Measurements from ENCODE around the gene KRTAP19-1. TPM values are rescaled to one million over a fixed set of nuclear protein-coding genes. Genes with fewer than 3 reads are reported as not detected.

The KRTAP19-1 gene
- total RNA-seq, 1 donor from 2014 or later = not detected

DNA sequence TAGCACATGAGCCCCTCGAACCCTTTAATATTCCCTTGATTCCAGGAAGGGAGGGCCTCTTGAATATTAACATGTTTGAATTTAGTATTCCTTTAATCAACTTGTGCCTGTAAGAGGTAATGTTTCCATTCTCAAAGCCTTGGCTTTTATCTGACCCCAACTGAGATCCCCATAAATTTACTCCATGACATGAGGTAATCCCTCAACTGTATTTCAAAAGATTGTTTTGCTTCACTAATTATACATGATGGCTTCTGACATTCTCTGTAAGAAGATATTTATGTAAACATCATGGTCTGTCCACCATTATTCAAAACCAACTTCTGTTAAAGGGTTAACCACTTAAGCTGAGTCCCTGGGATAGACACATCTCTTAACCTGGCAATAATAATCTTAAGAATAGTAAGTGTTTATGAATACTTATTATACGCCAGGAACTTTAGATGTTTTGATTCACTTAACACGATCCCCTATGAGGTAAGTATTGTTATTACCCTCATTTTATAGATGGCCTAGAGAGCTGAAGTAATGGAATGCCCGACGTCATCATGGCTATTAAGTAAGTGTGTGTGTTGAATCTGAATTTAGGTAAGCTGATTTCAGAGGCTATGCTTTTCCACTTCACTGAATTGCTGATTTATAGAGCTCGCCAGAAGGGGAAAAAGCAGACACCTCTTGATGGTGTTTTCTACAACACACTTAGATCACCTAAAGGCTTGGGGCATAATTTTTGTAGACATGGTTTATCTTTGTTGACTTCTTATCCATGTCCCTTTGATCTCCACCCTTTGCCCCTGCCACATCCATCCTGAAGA is 11.1 kb downstream of the KRTAP19-1 start:
- H3K4me3 ChIP-seq (ENCODE audit: low read depth, low read length) = no peak overlapping the region

DNA sequence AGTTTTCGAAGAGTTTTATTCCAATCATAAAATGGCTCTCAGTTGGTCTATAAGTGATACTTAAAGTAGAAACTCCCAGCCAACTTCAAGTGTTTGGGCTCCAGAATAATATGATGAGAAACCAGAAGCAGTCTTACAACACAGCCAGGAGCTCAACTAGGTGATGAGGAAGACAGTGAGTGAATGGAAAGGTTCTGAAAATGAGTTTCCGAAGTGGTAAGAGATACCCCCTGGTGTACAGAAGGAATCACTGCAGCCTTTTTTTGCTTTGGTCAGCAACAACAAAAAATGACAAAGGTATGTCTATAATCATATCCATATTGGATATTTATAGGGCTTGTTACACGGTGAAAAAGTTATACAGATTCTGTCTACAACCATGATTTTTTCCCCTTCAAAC is 16.5 kb downstream of the KRTAP19-1 start:
- DNase-seq (ENCODE audit: low read depth) (peak; percentile 17), FAIRE-seq (no peak)
- no peaks in the 10 kb centered on the region for H3K27me3 ChIP-seq (ENCODE audit: control insufficient read depth, insufficient read depth, low read length)
- TF ChIP-seq, protein P1, sequence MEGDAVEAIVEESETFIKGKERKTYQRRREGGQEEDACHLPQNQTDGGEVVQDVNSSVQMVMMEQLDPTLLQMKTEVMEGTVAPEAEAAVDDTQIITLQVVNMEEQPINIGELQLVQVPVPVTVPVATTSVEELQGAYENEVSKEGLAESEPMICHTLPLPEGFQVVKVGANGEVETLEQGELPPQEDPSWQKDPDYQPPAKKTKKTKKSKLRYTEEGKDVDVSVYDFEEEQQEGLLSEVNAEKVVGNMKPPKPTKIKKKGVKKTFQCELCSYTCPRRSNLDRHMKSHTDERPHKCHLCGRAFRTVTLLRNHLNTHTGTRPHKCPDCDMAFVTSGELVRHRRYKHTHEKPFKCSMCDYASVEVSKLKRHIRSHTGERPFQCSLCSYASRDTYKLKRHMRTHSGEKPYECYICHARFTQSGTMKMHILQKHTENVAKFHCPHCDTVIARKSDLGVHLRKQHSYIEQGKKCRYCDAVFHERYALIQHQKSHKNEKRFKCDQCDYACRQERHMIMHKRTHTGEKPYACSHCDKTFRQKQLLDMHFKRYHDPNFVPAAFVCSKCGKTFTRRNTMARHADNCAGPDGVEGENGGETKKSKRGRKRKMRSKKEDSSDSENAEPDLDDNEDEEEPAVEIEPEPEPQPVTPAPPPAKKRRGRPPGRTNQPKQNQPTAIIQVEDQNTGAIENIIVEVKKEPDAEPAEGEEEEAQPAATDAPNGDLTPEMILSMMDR (IDR thresholded peaks at IDR 0.05; ENCODE audit: insufficient read depth, low read length, severe bottlenecking) = peak; percentile 51
- H3K4me3 ChIP-seq (ENCODE audit: low read depth, low read length) = no peak overlapping the region
- H3K36me3 ChIP-seq (ENCODE audit: control insufficient read depth, insufficient read depth, low read length) = no peaks in the 10 kb centered on the region

More for the DNA sequence above, 11.1 kb downstream of the KRTAP19-1 start:
- Histone ChIP-seq H3K36me3 (ENCODE audit: control insufficient read depth, insufficient read depth, low read length) (no peaks in the 10 kb centered on the region), H3K27me3 (ENCODE audit: control insufficient read depth, insufficient read depth, low read length) (no peaks in the 10 kb centered on the region)
- FAIRE-seq (no peak), DNase-seq (ENCODE audit: low read depth) (no peak)
- TF ChIP-seq, protein P1 (IDR thresholded peaks at IDR 0.05; ENCODE audit: insufficient read depth, low read length, severe bottlenecking) = no peak

DNA sequence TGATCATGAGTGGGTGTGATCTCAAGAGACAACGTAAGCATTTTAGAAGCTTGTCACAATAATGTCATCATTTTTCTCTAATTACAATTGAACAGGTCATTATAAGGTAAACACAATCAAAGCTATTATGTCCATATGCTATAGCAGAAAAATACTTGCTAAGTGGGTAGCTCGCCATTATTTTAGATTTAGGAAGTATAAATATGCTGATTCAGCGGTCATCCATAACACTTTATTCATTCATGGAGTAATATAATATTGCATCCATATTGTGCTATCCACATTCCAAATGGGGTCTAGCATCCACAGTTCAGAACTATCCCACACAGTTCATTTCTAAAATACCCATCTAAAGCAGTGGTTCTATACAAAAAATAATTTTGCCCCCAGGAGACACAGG is 31.7 kb downstream of the KRTAP19-1 start:
- no peak for FAIRE-seq
- DNase-seq (ENCODE audit: low read depth) = no peak
- H3K4me3 ChIP-seq (ENCODE audit: low read depth, low read length) = no peak overlapping the region
- H3K36me3 ChIP-seq (ENCODE audit: control insufficient read depth, insufficient read depth, low read length) = no peaks in the 10 kb centered on the region
- H3K27me3 ChIP-seq (ENCODE audit: control insufficient read depth, insufficient read depth, low read length) = no peaks in the 10 kb centered on the region
- TF ChIP-seq, protein P1 (IDR thresholded peaks at IDR 0.05; ENCODE audit: insufficient read depth, low read length, severe bottlenecking) = no peak

DNA sequence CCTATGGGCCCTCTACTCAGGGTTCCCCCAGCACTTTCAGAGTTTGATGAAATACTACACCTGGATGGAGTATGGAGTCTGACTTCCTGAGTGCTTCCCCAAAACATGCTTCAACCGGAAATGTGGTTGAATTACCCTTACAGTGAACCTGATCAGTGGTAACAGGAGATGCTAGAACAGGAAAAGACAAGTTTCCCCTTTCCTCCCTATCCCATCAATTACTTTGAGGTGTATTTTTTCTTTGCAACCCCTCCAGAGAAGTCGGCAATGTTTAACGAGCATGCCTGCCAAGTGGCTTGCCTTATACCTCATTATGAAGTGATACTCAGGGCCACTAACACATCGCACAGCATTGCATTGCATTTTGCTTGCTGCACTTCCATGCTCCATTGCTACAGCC is 33.1 kb downstream of the KRTAP19-1 start:
- DNase-seq (ENCODE audit: low read depth) = peak; percentile 36

DNA sequence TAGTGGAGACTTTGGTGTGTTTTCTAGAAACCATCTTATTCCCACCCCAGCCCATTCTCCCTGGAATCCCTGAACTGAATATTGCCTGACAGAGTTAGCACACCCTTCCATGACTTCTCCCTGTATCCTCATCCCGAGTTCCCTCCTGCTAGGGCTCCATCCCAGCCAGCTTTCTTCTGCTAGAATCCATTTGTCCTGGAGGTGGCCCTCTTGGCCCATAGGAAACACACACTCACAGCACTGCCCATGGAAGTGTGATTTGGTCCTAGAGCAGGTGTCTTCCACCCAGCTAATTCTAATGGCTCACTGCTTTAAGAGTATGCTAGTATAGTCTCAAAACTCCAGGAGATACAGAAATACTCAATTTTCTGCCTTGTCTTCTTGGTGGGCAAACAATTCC is 36.0 kb downstream of the KRTAP19-1 start:
- H3K36me3 ChIP-seq (ENCODE audit: control insufficient read depth, insufficient read depth, low read length) = no peaks in the 10 kb centered on the region
- DNase-seq (ENCODE audit: low read depth) = peak; percentile 2
- no peak overlapping the region for H3K4me3 ChIP-seq (ENCODE audit: low read depth, low read length)
- TF ChIP-seq, protein P1 (IDR thresholded peaks at IDR 0.05; ENCODE audit: insufficient read depth, low read length, severe bottlenecking) = peak; percentile 16
- no peak for FAIRE-seq
- no peaks in the 10 kb centered on the region for H3K27me3 ChIP-seq (ENCODE audit: control insufficient read depth, insufficient read depth, low read length)

More for the DNA sequence above, 33.1 kb downstream of the KRTAP19-1 start:
- TF ChIP-seq, protein P1 (IDR thresholded peaks at IDR 0.05; ENCODE audit: insufficient read depth, low read length, severe bottlenecking) = no peak
- FAIRE-seq = no peak
- Histone ChIP-seq H3K4me3 (ENCODE audit: low read depth, low read length) (no peak overlapping the region), H3K36me3 (ENCODE audit: control insufficient read depth, insufficient read depth, low read length) (no peaks in the 10 kb centered on the region), H3K27me3 (ENCODE audit: control insufficient read depth, insufficient read depth, low read length) (no peaks in the 10 kb centered on the region)
